IMR-90 (cell line): ENCODE results near the gene ZSCAN30. TPM values are rescaled to one million over a fixed set of nuclear protein-coding genes. Genes with fewer than 3 reads are reported as not detected.

ENCODE experiments used
- ATAC-seq: fragments of 200-7000 bp; cut with Tn5 transposase; 2 replicates; pipeline ENCODE4 v1.9.1; 2020; ENCODE audit warnings: low read depth, mild to moderate bottlenecking, moderate library complexity
- BruUV-seq: library from RNA; stranded (reverse); fragments of 400-500 nt; replicated peaks from 2 replicates; lab custom pipeline; 2021; lab: Mats Ljungman, UMichigan
- CTCF ChIA-PET: fragments of 300-600 bp; formaldehyde crosslinking; extraction: SDS; loops from one replicate; lab custom pipeline; 2021; ENCODE audit warnings: antibody characterized with exemption; lab: Yijun Ruan, JAX
- POLR2A ChIA-PET: fragments of 300-600 bp; sonication (Branson Sonifier 250); formaldehyde crosslinking; loops from one replicate; lab custom pipeline; 2022; ENCODE audit warnings: antibody characterized with exemption; ENCODE audit not compliant: unreplicated experiment; lab: Charles Lee
- DNase-seq: peaks from one replicate; pipeline ENCODE4 v3.0.0; 2013
- H2AFZ ChIP-seq: replicated peaks from 2 replicates; pipeline ENCODE3; 2013; ENCODE audit warnings: low read length, mild to moderate bottlenecking; ENCODE audit not compliant: poor library complexity
- H2AK5ac ChIP-seq: 2 replicates; pipeline ENCODE4 v1.6.1; 2013; ENCODE audit warnings: low read depth, low read length, inconsistent platforms
- H2AK9ac ChIP-seq: replicated peaks from 2 replicates; pipeline ENCODE3; 2013; ENCODE audit warnings: mild to moderate bottlenecking, low read depth, low read length, moderate library complexity; ENCODE audit not compliant: poor library complexity
- H2BK120ac ChIP-seq: 2 replicates; pipeline ENCODE4 v1.6.1; 2013; ENCODE audit warnings: low read depth, low read length, inconsistent platforms
- H2BK15ac ChIP-seq: 3 replicates; pipeline ENCODE4 v1.6.1; 2013; ENCODE audit warnings: low read depth, low read length, inconsistent platforms
- H2BK20ac ChIP-seq: 2 replicates; pipeline ENCODE4 v1.6.1; 2013; ENCODE audit warnings: low read depth, mild to moderate bottlenecking, inconsistent platforms, low read length, moderate library complexity
- H2BK5ac ChIP-seq: 2 replicates; pipeline ENCODE4 v1.6.1; 2013; ENCODE audit warnings: mild to moderate bottlenecking, low read depth, low read length, inconsistent platforms; ENCODE audit not compliant: poor library complexity, severe bottlenecking
- H3K14ac ChIP-seq: replicated peaks from 2 replicates; pipeline ENCODE4 v1.6.1; 2013; ENCODE audit warnings: low read depth, low read length, inconsistent platforms
- H3K18ac ChIP-seq: 2 replicates; pipeline ENCODE4 v1.6.1; 2013; ENCODE audit warnings: low read depth, low read length, control low read depth
- H3K23ac ChIP-seq: 2 replicates; pipeline ENCODE4 v1.6.1; 2013; ENCODE audit warnings: low read depth, low read length, inconsistent platforms
- H3K27ac ChIP-seq: 2 replicates; pipeline ENCODE4 v1.5.1; 2013; ENCODE audit warnings: mild to moderate bottlenecking, control low read depth, low read length; ENCODE audit not compliant: insufficient read depth
- H3K27me3 ChIP-seq: 2 replicates; pipeline ENCODE4 v1.6.1; 2013; ENCODE audit warnings: low read length; ENCODE audit not compliant: control insufficient read depth, insufficient read depth
- H3K36me3 ChIP-seq: 2 replicates; pipeline ENCODE4 v1.6.1; 2013; ENCODE audit warnings: low read length, mixed read lengths; ENCODE audit not compliant: control insufficient read depth, insufficient read depth
- H3K4ac ChIP-seq: 2 replicates; pipeline ENCODE4 v1.6.1; 2013; ENCODE audit warnings: low read depth, low read length, inconsistent platforms
- H3K4me1 ChIP-seq: 2 replicates; pipeline ENCODE4 v1.6.1; 2013; ENCODE audit warnings: low read length, mixed read lengths; ENCODE audit not compliant: control insufficient read depth, insufficient read depth
- H3K4me2 ChIP-seq: 2 replicates; pipeline ENCODE4 v1.6.1; 2013; ENCODE audit warnings: low read depth, mild to moderate bottlenecking, control low read depth, low read length, moderate library complexity
- H3K4me3 ChIP-seq: 2 replicates; pipeline ENCODE4 v1.5.1; 2013; ENCODE audit warnings: low read depth, mild to moderate bottlenecking, control low read depth, low read length, moderate library complexity; ENCODE audit not compliant: insufficient read depth
- H3K56ac ChIP-seq: 2 replicates; pipeline ENCODE4 v1.6.1; 2013; ENCODE audit warnings: low read length, inconsistent platforms; ENCODE audit not compliant: insufficient read depth; ENCODE audit errors: extremely low read depth
- H3K79me1 ChIP-seq, 2 experiments: 2 replicates each; pipeline ENCODE4 v1.6.1; 2013; ENCODE audit warnings: low read length in 2 of 2, inconsistent platforms in 1 of 2, low read depth in 1 of 2
- H3K9ac ChIP-seq: 2 replicates; pipeline ENCODE4 v1.6.1; 2013; ENCODE audit warnings: low read depth, low read length, control low read depth
- H3K9me1 ChIP-seq: 2 replicates; pipeline ENCODE4 v1.6.1; 2013; ENCODE audit warnings: low read length, inconsistent platforms; ENCODE audit not compliant: insufficient read depth
- H3K9me3 ChIP-seq: 2 replicates; pipeline ENCODE4 v1.6.1; 2013; ENCODE audit warnings: low read length; ENCODE audit not compliant: control insufficient read depth, insufficient read depth
- H4K20me1 ChIP-seq: 2 replicates; pipeline ENCODE4 v1.6.1; 2013; ENCODE audit warnings: low read length, inconsistent platforms; ENCODE audit not compliant: insufficient read depth
- H4K5ac ChIP-seq: 2 replicates; pipeline ENCODE4 v1.6.1; 2013; ENCODE audit warnings: mild to moderate bottlenecking, low read depth, low read length, control low read depth
- H4K8ac ChIP-seq, 2 experiments: 2 replicates each; pipeline ENCODE4 v1.6.1; 2013; ENCODE audit warnings: low read depth in 2 of 2, low read length in 2 of 2, control low read depth in 1 of 2, inconsistent platforms in 1 of 2
- H4K91ac ChIP-seq: 2 replicates; pipeline ENCODE4 v1.6.1; 2013; ENCODE audit warnings: low read depth, low read length, inconsistent platforms; ENCODE audit not compliant: insufficient read depth
- CEBPB ChIP-seq: IDR thresholded peaks from 2 replicates; pipeline ENCODE4 v1.6.1; 2012; ENCODE audit warnings: low read depth, low read length, improper control_type of control experiment
- POLR2A ChIP-seq: IDR thresholded peaks from 2 replicates; pipeline ENCODE4 v1.6.1; 2012; ENCODE audit warnings: mild to moderate bottlenecking, low read depth, low read length
- RAD21 ChIP-seq: IDR thresholded peaks from 2 replicates; pipeline ENCODE4 v1.6.1; 2012; ENCODE audit warnings: low read length, improper control_type of control experiment
- RFX5 ChIP-seq: IDR thresholded peaks from 2 replicates; pipeline ENCODE4 v1.8.0; 2012; ENCODE audit warnings: low read depth, mild to moderate bottlenecking, low read length, moderate library complexity
- SMC3 ChIP-seq: fragments of 150-350 bp; IDR thresholded peaks from 2 replicates; pipeline ENCODE4 v1.6.1; 2016; ENCODE audit warnings: low read depth, mild to moderate bottlenecking, antibody characterized with exemption, low read length, moderate library complexity
- WGBS, 2 experiments: methylation state at CpG; one replicate each; pipeline versions ENCODE4 v1.1.5 to v1.1.7; 2013; ENCODE audit warnings: missing lambda C conversion rate in 2 of 2; ENCODE audit not compliant: insufficient read length in 1 of 2; ENCODE audit errors: extremely low coverage in 2 of 2; 5-methylcytosine and 5-hydroxymethylcytosine counted together
- dilution Hi-C: fragments of 300-500 bp; cut with HindIII; formaldehyde crosslinking; loops from one replicate; pipeline ENCODE4 v1.14.3; 2018; ENCODE audit warnings: low sequenced_read_pairs; ENCODE audit not compliant: unreplicated experiment
- in situ Hi-C: fragments of 300-500 bp; cut with MboI; formaldehyde crosslinking; loops from 3 replicates; pipeline ENCODE4 v1.14.3; 2019; ENCODE audit warnings: low sequenced_read_pairs, inconsistent platforms, mixed read lengths
- intact Hi-C: fragments of 100-400 bp; cut with micrococcal nuclease; formaldehyde crosslinking; loops from 2 replicates; pipeline ENCODE4 v1.10.0; 2022
- polyA plus RNA-seq, 3 experiments: library from polyadenylated mRNA; depleted of rRNA; stranded (reverse); fragments of >200 nt; gene quantifications; 2 replicates each; pipeline ENCODE4 v1.2.3, GENCODE V29; 2012; ENCODE audit warnings: low replicate concordance in 1 of 3
- total RNA-seq: library from RNA; depleted of rRNA; stranded (reverse); fragments of >200 nt; gene quantifications from 2 replicates; pipeline ENCODE4 v1.2.3, GENCODE V29; 2012
- TF ChIP-seq, protein P1 (sequence below): conservative IDR thresholded peaks from 2 replicates; pipeline ENCODE4 v1.5.1; 2012; ENCODE audit warnings: mild to moderate bottlenecking, low read depth, low read length, improper control_type of control experiment

The ZSCAN30 gene
- total and polyA plus RNA-seq, 2 of the 4 experiments (the other 2 are of a cell fraction), result 9.9 to 17.7 TPM

DNA sequence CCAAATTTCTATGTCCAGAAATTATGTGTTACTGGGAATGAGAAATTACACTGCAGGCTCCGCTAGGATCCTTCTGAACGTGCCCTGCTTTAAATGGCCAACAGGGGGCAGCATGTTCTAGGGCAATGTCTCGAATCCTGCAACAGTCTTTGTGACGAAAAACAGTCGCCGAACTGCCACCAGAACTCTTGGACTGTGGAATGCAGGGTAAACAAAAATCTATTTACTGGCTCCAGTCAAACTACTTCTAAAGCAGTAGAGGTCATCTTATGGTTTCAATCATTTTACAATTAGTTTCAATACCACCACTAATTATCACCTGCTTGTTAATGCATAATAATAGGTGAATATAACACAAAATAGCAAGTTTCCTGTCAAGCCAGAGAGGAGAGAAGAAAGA, 59.0 kb downstream of the ZSCAN30 start:
- in situ Hi-C loops, result loop anchor here (25.0 kb wide), 1 partner anchor 731 kb away; the partner anchor contains the start of gene RMP24
- Histone ChIP-seq H3K4me2 (peak overlapping the region; percentile 91), H3K56ac (no peak overlapping the region), H3K27ac (no peak overlapping the region), H3K9me1 (no peaks in the 10 kb centered on the region), H3K36me3 (no peaks in the 10 kb centered on the region), H2AK9ac (no peak overlapping the region), H2BK5ac (no peak overlapping the region), H4K8ac (no peak overlapping the region), H4K20me1 (no peaks in the 10 kb centered on the region), H4K91ac (no peak overlapping the region), H3K4ac (no peak overlapping the region), H3K9me3 (no peaks in the 10 kb centered on the region), H3K79me1 (no peaks in the 10 kb centered on the region), H3K23ac (no peak overlapping the region), H3K9ac (no peak overlapping the region), H2AFZ (peak overlapping the region; percentile 24), H3K4me3 (no peak overlapping the region), H3K14ac (no peak overlapping the region), H2BK20ac (no peak overlapping the region), H3K18ac (no peak overlapping the region), H2BK15ac (no peak overlapping the region), H3K4me1 (peaks cover 2% of the 10 kb centered on the region; the same call in 1 of the 2 replicates), H3K27me3 (no peaks in the 10 kb centered on the region), H4K5ac (no peak overlapping the region), H2BK120ac (no peak overlapping the region), H2AK5ac (no peak overlapping the region)
- intact Hi-C loops, result loop anchor here (1.0 to 5.0 kb wide), 3 partner anchors 124 to 224 kb away; no protein-coding TSS in a partner anchor
- POLR2A ChIA-PET, result no interaction called here
- DNase-seq, result peak; percentile 63
- dilution Hi-C loops, result no loop called here
- TF ChIP-seq SMC3 (peak; percentile 80), RAD21 (peak; percentile 94), POLR2A (no peak), RFX5 (no peak), CEBPB (0 out of 2 replicates have a peak, but pooled peaks have one; percentile 7)
- TF ChIP-seq, protein P1, sequence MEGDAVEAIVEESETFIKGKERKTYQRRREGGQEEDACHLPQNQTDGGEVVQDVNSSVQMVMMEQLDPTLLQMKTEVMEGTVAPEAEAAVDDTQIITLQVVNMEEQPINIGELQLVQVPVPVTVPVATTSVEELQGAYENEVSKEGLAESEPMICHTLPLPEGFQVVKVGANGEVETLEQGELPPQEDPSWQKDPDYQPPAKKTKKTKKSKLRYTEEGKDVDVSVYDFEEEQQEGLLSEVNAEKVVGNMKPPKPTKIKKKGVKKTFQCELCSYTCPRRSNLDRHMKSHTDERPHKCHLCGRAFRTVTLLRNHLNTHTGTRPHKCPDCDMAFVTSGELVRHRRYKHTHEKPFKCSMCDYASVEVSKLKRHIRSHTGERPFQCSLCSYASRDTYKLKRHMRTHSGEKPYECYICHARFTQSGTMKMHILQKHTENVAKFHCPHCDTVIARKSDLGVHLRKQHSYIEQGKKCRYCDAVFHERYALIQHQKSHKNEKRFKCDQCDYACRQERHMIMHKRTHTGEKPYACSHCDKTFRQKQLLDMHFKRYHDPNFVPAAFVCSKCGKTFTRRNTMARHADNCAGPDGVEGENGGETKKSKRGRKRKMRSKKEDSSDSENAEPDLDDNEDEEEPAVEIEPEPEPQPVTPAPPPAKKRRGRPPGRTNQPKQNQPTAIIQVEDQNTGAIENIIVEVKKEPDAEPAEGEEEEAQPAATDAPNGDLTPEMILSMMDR, result peak; percentile 92
- CTCF ChIA-PET, result interaction anchor here (0.6 to 1.5 kb wide), 3 partner anchors 28 to 389 kb away, joined by 3 to 11 read pairs (median 3); no protein-coding TSS in a partner anchor
- ATAC-seq, result peak; percentile 96
- no CpG with 5 or more reads among the region's 6 CpGs for WGBS, 2 experiments
- no TSS peak for BruUV-seq
